ENCODE measurements around the gene MAGI2. TPM values are rescaled to one million over a fixed set of nuclear protein-coding genes. Genes with fewer than 3 reads are reported as not detected.

The MAGI2 gene
- total and polyA plus RNA-seq, 2 donors (not counting 3 experiments of a cell fraction or from before 2014, with no cell fraction given), result 0.28 to 6.0 TPM

DNA sequence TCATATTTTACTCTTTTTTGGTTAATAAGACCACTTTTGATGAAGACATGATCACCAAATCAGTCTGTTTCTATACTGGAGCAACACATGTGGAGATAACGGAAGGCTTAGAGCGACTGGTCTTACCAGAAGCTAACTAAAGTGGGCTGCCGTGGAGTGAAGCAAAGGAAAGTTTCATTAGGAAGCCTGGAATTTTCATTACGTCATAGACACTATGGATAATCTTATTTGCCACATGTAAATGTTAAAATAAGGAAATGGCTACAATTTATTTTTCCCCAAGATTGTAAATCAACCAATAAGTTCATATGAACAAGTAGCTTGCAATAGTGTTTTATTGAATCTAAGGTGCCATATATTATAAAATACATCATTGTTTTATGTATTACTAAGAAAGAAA lies 1469.5 kb downstream of the MAGI2 start:
- Histone ChIP-seq H3K27me3 (ENCODE audit: control insufficient read depth in 2 of 2, insufficient read depth in 2 of 2, low read length in 2 of 2) (no peaks in the 10 kb centered on the region), H2AFZ (ENCODE audit: low read depth, low read length) (no peak overlapping the region), H3K36me3 (ENCODE audit: control insufficient read depth in 2 of 2, extremely low read depth in 1 of 2, insufficient read depth in 2 of 2, low read length in 2 of 2) (no peaks in the 10 kb centered on the region), H3K9ac (replicated peaks; ENCODE audit: extremely low read depth, insufficient read depth, low read length) (no peak overlapping the region), H4K20me1 (replicated peaks; ENCODE audit: control insufficient read depth, extremely low read depth, insufficient read depth, low read length) (no peaks in the 10 kb centered on the region), H3K4me2 (ENCODE audit: insufficient read depth, low read length) (no peak overlapping the region), H3K9me1 (replicated peaks; ENCODE audit: control insufficient read depth, extremely low read depth, insufficient read depth, low read length) (no peaks in the 10 kb centered on the region), H3K9me3 (replicated peaks; ENCODE audit: control insufficient read depth, insufficient read depth, low read length) (no peaks in the 10 kb centered on the region), H3K27ac (ENCODE audit: insufficient read depth, low read depth, low read length) (no peak overlapping the region), H3K79me2 (ENCODE audit: control insufficient read depth, insufficient read depth, low read length) (no peaks in the 10 kb centered on the region), H3K4me3 (replicated peaks in 1 of 3; ENCODE audit: insufficient read depth in 1 of 3, low read depth in 1 of 3, low read length in 3 of 3) (no peak overlapping the region), H3K4me1 (ENCODE audit: control insufficient read depth, extremely low read depth, insufficient read depth, low read length) (no peaks in the 10 kb centered on the region)
- dilution Hi-C loops (cut with MboI; ENCODE audit: extremely low pct_ligation_motif_present, low sequenced_read_pairs), result no loop called here
- TF ChIP-seq JUN (IDR thresholded peaks at IDR 0.05; ENCODE audit: borderline replicate concordance, insufficient read depth, insufficient read length, low read depth), result no peak
- no peak for TF ChIP-seq FOS (IDR thresholded peaks at IDR 0.05; ENCODE audit: borderline replicate concordance, insufficient read depth, low read length)
- no peak for TF ChIP-seq POLR2AphosphoS5 (IDR thresholded peaks at IDR 0.05; ENCODE audit: insufficient read depth, low read depth, low read length)
- TF ChIP-seq POLR2A (IDR thresholded peaks at IDR 0.05; ENCODE audit: low read depth, low read length), result no peak
- TF ChIP-seq EZH2 (IDR thresholded peaks at IDR 0.05; ENCODE audit: borderline replicate concordance, low read depth, low read length, severe bottlenecking), result no peak
- TF ChIP-seq GATA2 (IDR thresholded peaks at IDR 0.05; ENCODE audit: insufficient read depth, insufficient read length, low read depth, low read length), result no peak
- DNase-seq (ENCODE audit: low read depth, low spot score) (no peak), FAIRE-seq (no peak)
- intact Hi-C loops (cut with micrococcal nuclease), result no loop called here
- POLR2A ChIA-PET, result no interaction called here
- BruUV-seq (replicated peaks), result no TSS peak
- CTCF ChIA-PET, result no interaction called here

DNA sequence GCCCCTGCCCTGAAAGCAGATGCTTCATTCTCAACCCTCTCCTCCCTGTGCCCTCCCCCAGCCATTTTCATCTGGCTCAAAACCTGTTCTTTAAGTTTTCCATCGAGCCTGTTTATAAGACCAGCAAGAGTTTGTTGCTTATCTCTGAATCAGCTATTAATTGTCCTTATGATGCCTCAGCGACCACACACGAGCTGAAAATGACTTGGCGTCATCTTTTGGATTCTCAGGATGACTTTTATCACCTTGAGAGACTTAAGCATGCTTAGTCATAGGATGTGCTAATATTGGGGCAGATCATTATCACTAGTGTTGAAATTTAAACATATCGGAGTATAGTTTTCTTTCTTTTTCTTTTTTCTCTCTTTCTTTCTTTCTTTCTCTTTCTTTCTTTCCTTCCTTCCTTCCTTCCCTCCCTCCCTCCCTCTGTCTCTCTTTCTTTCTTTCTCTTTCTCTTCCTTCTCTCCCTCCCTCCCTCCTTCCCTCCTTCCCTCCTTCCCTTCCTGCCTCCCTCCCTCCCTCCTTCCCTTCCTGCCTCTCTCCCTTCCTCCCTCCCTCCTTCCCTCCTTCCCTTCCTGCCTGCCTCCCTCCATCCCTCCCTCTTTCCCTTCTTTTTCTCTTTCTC lies 1470.4 kb downstream of the MAGI2 start:
- no peak for DNase-seq (ENCODE audit: low read depth, low spot score)
- BruUV-seq (replicated peaks), result no TSS peak
- intact Hi-C loops (cut with micrococcal nuclease) (no loop called here), dilution Hi-C loops (cut with MboI; ENCODE audit: extremely low pct_ligation_motif_present, low sequenced_read_pairs) (no loop called here)
- ChIA-PET CTCF (no interaction called here), POLR2A (no interaction called here)
- Histone ChIP-seq H3K4me2 (ENCODE audit: insufficient read depth, low read length) (no peak overlapping the region), H3K9me3 (replicated peaks; ENCODE audit: control insufficient read depth, insufficient read depth, low read length) (no peaks in the 10 kb centered on the region), H3K9me1 (replicated peaks; ENCODE audit: control insufficient read depth, extremely low read depth, insufficient read depth, low read length) (no peaks in the 10 kb centered on the region), H3K4me1 (ENCODE audit: control insufficient read depth, extremely low read depth, insufficient read depth, low read length) (no peaks in the 10 kb centered on the region), H3K4me3 (replicated peaks in 1 of 3; ENCODE audit: insufficient read depth in 1 of 3, low read depth in 1 of 3, low read length in 3 of 3) (no peak overlapping the region), H2AFZ (ENCODE audit: low read depth, low read length) (no peak overlapping the region), H3K79me2 (ENCODE audit: control insufficient read depth, insufficient read depth, low read length) (no peaks in the 10 kb centered on the region), H3K9ac (replicated peaks; ENCODE audit: extremely low read depth, insufficient read depth, low read length) (no peak overlapping the region), H4K20me1 (replicated peaks; ENCODE audit: control insufficient read depth, extremely low read depth, insufficient read depth, low read length) (no peaks in the 10 kb centered on the region), H3K27me3 (ENCODE audit: control insufficient read depth in 2 of 2, insufficient read depth in 2 of 2, low read length in 2 of 2) (no peaks in the 10 kb centered on the region), H3K27ac (ENCODE audit: insufficient read depth, low read depth, low read length) (no peak overlapping the region), H3K36me3 (ENCODE audit: control insufficient read depth in 2 of 2, extremely low read depth in 1 of 2, insufficient read depth in 2 of 2, low read length in 2 of 2) (no peaks in the 10 kb centered on the region)
- no peak for FAIRE-seq
- no peak for TF ChIP-seq EZH2 (IDR thresholded peaks at IDR 0.05; ENCODE audit: borderline replicate concordance, low read depth, low read length, severe bottlenecking)
- no peak for TF ChIP-seq FOS (IDR thresholded peaks at IDR 0.05; ENCODE audit: borderline replicate concordance, insufficient read depth, low read length)
- TF ChIP-seq POLR2AphosphoS5 (IDR thresholded peaks at IDR 0.05; ENCODE audit: insufficient read depth, low read depth, low read length), result no peak
- TF ChIP-seq, protein P1, sequence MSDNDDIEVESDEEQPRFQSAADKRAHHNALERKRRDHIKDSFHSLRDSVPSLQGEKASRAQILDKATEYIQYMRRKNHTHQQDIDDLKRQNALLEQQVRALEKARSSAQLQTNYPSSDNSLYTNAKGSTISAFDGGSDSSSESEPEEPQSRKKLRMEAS (IDR thresholded peaks at IDR 0.05; ENCODE audit: insufficient read depth, insufficient read length), result no peak
- TF ChIP-seq JUN (IDR thresholded peaks at IDR 0.05; ENCODE audit: borderline replicate concordance, insufficient read depth, insufficient read length, low read depth), result no peak
- peak; percentile 31 for TF ChIP-seq GATA2 (IDR thresholded peaks at IDR 0.05; ENCODE audit: insufficient read depth, insufficient read length, low read depth, low read length)
- TF ChIP-seq MYC (IDR thresholded peaks at IDR 0.05; ENCODE audit: low read depth, low read length), result no peak
